NCI-H2107 treated with DMSO at 0.1 percent for 48 hours (cell line): Measurements from ENCODE around the gene DYNLL1.
"Not testable (repeated sequence)": the region's sequence is repeated elsewhere in the genome, so short reads cannot be mapped to it uniquely, and the experiment has no call there.

Experiments used
- DNase-seq: peaks from one replicate; lab custom pipeline; 2025; ENCODE audit not compliant: unreplicated experiment; lab: John Stamatoyannopoulos, UW

Gene DYNLL1

GRCh38 chr12:120495731-120496412 lies at the start of gene DYNLL1:
Gene DYNLL1, plus strand, starts transcription at chr12:120496113. Its CDS starts 309 bp downstream, at chr12:120496422.
- DNase-seq = peak; percentile 86

- not testable (repeated sequence) for DNase-seq
These were observed 49.1 kb upstream of the DYNLL1 start for GRCh38 chr12:120446844-120447178.

GRCh38 chr12:120447992-120448391 lies 47.9 kb upstream of the DYNLL1 start:
- no peak for DNase-seq

- DNase-seq = not testable (repeated sequence)
These were observed 43.4 kb upstream of the DYNLL1 start for GRCh38 chr12:120452524-120452923.

- DNase-seq = no peak
These were observed 42.7 kb upstream of the DYNLL1 start for GRCh38 chr12:120453060-120453750.

GRCh38 chr12:120453977-120454376 lies 41.9 kb upstream of the DYNLL1 start:
- peak; percentile 33 for DNase-seq

GRCh38 chr12:120455302-120455701 lies 40.6 kb upstream of the DYNLL1 start:
- no peak for DNase-seq

GRCh38 chr12:120457133-120457532 lies 38.8 kb upstream of the DYNLL1 start:
- no peak for DNase-seq

GRCh38 chr12:120460157-120460556 lies 35.8 kb upstream of the DYNLL1 start:
- DNase-seq = no peak

GRCh38 chr12:120462099-120462640 lies 33.7 kb upstream of the DYNLL1 start:
- DNase-seq = no peak

GRCh38 chr12:120463712-120464111 lies 32.2 kb upstream of the DYNLL1 start:
- DNase-seq = no peak

GRCh38 chr12:120465756-120466155 lies 30.2 kb upstream of the DYNLL1 start:
- DNase-seq = no peak

- peak; percentile 46 for DNase-seq
These were observed 29.2 kb upstream of the DYNLL1 start for GRCh38 chr12:120466560-120467315.

GRCh38 chr12:120467439-120467838 lies 28.5 kb upstream of the DYNLL1 start:
- DNase-seq = no peak

- no peak for DNase-seq
These were observed 27.5 kb upstream of the DYNLL1 start for GRCh38 chr12:120468325-120468820.

- no peak for DNase-seq
These were observed 27.0 kb upstream of the DYNLL1 start for GRCh38 chr12:120468821-120469449.

- DNase-seq = peak; percentile 93
These were observed 26.3 kb upstream of the DYNLL1 start, which contains the start of gene SRSF9 for GRCh38 chr12:120469450-120470149. Gene SRSF9, minus strand, starts transcription at chr12:120469748. Its CDS starts 139 bp downstream, at chr12:120469609.

GRCh38 chr12:120470150-120470784 lies 25.6 kb upstream of the DYNLL1 start:
- no peak for DNase-seq

- no peak for DNase-seq
These were observed 23.4 kb upstream of the DYNLL1 start for GRCh38 chr12:120472521-120472920.
